HUES6 (cell line): ENCODE results near the gene DUSP10.

ENCODE experiments used
- H3K27ac ChIP-seq: 2 replicates; pipeline ENCODE4 v1.7.0; 2013; ENCODE audit warnings: low read depth, mild to moderate bottlenecking, low read length, inconsistent platforms
- H3K27me3 ChIP-seq: 2 replicates; pipeline ENCODE4 v1.6.1; 2013; ENCODE audit warnings: low read length; ENCODE audit not compliant: control insufficient read depth, insufficient read depth
- H3K36me3 ChIP-seq: 2 replicates; pipeline ENCODE4 v1.6.1; 2013; ENCODE audit warnings: low read length; ENCODE audit not compliant: control insufficient read depth, insufficient read depth
- H3K4me1 ChIP-seq: 2 replicates; pipeline ENCODE4 v1.6.1; 2013; ENCODE audit warnings: low read length; ENCODE audit not compliant: control insufficient read depth, insufficient read depth
- H3K4me3 ChIP-seq: 2 replicates; pipeline ENCODE4 v1.5.1; 2013; ENCODE audit warnings: low read depth, low read length
- H3K9ac ChIP-seq: one replicate; pipeline ENCODE4 v1.6.1; 2013; ENCODE audit warnings: mild to moderate bottlenecking, low read length
- H3K9me3 ChIP-seq: 2 replicates; pipeline ENCODE4 v1.6.1; 2013; ENCODE audit warnings: low read depth, low read length; ENCODE audit not compliant: control insufficient read depth, insufficient read depth

The DUSP10 gene

DNA sequence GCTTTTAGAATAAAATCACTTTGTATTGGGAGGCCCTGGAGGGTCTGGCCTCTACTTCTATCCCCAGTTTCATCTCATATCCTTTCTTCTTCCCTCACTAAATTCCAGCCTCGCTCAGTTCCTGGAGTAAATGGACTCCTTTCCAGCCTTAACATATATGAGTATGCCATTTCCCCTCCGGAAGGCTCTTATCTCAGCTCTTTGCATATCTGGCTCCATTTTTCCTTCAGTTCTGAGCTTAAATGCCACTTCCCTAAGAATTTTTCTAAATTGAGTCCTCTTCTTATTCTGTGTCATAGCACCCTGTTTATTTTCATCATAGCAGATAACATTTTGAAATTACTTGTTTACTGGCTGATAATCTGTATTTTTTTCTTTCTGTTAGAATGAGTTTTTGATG lies 20.2 kb upstream of the DUSP10 start:
- no peaks in the 10 kb centered on the region for H3K9me3 ChIP-seq
- H3K4me1 ChIP-seq, result no peaks in the 10 kb centered on the region
- no peak overlapping the region for H3K27ac ChIP-seq
- no peaks in the 10 kb centered on the region for H3K36me3 ChIP-seq
- no peak overlapping the region for H3K4me3 ChIP-seq
- H3K27me3 ChIP-seq, result no peaks in the 10 kb centered on the region
- no peak overlapping the region for H3K9ac ChIP-seq

DNA sequence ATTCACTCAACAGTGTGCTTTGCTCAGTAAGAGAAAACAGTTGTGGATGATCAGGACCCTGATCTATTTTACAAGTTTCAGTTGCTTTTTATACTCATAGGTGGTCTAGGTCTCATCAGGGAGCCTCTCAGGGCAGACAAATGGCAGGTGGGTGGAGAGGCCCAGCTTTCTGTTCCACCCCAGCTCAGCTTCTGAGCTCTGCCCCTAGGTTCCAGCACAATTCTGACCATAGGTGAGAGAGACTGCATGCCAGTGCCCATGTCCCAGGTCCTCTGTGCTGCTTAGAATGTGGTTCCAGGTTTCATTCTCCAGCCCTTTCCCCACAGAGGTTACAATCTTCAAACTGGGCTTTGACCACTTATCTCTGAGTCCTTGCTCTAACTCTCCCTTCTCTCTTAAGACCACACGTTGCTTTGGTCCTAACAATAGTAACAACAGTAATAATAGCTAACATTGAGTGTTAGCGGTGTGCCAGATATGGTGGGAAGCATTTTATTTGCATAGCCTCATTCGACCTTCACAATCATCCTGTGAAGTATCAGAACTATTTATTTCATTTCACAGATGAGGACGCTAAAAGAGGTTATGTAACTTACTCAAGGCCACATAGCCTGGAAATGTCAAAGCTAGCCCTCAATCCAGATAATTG lies 19.6 kb upstream of the DUSP10 start:
- H3K27ac ChIP-seq, result no peak overlapping the region
- no peaks in the 10 kb centered on the region for H3K4me1 ChIP-seq
- H3K9ac ChIP-seq, result no peak overlapping the region
- H3K36me3 ChIP-seq, result no peaks in the 10 kb centered on the region
- no peak overlapping the region for H3K4me3 ChIP-seq
- no peaks in the 10 kb centered on the region for H3K9me3 ChIP-seq
- H3K27me3 ChIP-seq, result no peaks in the 10 kb centered on the region

DNA sequence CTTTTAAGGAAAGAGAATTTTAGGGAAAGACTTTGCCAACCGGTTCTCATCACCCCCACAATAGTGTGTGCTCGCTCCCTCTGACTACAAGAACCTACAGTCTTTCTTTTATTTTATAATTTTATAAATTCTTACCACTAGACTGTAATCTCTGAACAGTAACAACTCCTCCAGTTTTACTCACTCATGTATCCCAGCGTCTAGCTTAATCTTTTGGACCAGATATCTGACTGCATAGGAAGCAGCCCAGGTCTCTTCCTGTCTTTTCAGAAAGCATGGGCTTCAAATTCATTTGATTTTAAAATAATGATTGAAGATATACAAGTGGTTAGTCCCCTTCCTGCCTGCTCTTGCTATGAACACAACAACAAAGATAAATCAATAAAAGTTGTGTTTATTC lies 19.0 kb upstream of the DUSP10 start:
- no peaks in the 10 kb centered on the region for H3K36me3 ChIP-seq
- H3K9ac ChIP-seq, result no peak overlapping the region
- no peaks in the 10 kb centered on the region for H3K9me3 ChIP-seq
- H3K4me1 ChIP-seq, result no peaks in the 10 kb centered on the region
- no peaks in the 10 kb centered on the region for H3K27me3 ChIP-seq
- H3K27ac ChIP-seq, result no peak overlapping the region
- H3K4me3 ChIP-seq, result no peak overlapping the region

DNA sequence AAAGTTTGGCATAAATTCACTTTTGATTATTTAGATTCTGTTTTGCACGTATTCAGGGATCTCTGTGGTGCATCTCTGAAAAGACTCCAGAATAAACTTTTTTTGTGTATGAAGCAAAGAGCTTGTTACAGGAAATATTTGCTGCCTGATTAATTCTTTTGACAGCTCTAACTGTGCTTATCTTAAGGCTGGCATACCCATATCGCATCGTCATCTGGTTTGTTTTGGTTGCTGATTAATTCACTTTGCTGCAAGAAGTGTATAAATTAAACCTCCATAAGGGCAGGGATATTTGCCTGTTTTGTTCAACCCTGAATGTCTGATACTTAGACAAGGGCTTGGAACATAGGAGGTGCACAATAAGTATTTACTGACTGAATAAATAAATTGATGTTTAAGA lies 17.5 kb upstream of the DUSP10 start:
- Histone ChIP-seq H3K36me3 (no peaks in the 10 kb centered on the region), H3K9ac (no peak overlapping the region), H3K4me1 (no peaks in the 10 kb centered on the region), H3K27me3 (no peaks in the 10 kb centered on the region), H3K27ac (no peak overlapping the region), H3K9me3 (no peaks in the 10 kb centered on the region), H3K4me3 (no peak overlapping the region)

DNA sequence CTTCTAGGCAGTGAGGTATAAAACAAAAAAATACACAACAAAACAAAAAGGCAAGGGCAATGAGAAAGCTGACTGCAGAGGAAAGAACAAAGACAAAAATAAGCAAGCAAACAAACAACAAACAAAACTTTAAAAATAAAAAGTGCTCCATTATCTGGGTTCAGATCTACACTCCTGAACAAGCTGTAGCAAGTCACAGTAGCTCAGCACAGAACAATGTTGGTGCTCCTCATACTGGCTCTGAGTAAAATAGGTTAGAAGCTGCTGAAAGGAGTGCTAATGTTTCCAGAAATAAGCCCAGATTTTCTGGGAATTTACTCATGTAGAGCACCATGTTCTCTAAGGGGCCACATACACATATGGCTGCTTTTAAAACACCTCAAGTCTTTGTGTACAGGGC lies 16.6 kb upstream of the DUSP10 start:
- Histone ChIP-seq H3K4me3 (no peak overlapping the region), H3K4me1 (no peaks in the 10 kb centered on the region), H3K9ac (no peak overlapping the region), H3K36me3 (no peaks in the 10 kb centered on the region), H3K27ac (no peak overlapping the region), H3K27me3 (no peaks in the 10 kb centered on the region), H3K9me3 (no peaks in the 10 kb centered on the region)

DNA sequence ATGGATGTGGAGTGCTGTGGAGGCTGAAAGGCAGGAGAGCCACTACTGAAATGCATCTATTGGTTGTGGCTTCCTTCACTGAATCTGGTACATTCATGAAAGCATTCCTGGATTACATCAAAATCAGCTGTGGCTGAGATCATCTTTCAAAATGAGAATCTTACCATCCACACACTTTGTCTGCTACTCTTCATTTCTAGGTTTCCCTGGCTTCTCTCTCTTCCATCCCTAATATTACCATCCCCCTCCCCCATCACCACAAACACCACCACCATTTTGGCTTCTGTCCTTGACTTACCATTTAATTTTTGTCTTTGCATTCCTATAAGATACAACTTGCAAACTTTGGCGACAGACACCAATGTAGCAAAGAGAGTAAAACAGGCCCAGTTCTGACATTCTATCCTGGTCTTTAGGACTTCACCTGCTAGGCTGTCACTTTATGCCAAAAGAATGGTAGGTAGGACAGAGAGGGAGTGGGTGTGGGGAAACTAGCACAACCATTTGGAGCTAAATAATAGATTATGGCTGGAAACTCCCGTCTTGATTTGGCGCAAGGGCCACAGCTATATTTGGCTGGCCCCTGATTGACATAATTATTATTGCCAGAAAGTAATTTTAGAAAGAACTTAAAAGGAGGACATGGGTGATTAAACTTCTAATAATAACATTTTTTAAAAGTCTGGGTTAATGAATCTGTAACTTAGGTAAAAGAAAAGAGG lies 15.1 kb upstream of the DUSP10 start:
- Histone ChIP-seq H3K27me3 (no peaks in the 10 kb centered on the region), H3K4me1 (no peaks in the 10 kb centered on the region), H3K36me3 (no peaks in the 10 kb centered on the region), H3K9me3 (no peaks in the 10 kb centered on the region), H3K27ac (no peak overlapping the region), H3K4me3 (no peak overlapping the region), H3K9ac (no peak overlapping the region)

DNA sequence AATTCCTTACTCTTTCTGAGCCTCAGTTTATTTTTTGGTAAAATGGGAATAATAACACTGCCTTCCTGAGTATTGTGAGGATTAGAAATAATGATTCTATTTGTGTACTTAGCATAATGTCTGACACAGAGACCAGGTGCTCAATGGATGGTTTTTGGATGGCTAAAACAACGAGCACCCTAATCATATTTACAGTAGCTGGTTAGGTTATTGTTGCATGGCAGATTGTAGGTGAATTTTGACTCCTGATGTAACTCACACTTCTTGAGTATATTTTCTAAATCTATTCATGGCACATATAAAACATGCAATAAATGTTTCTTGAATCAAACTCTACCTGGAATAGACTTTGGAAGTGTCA lies 11.9 kb upstream of the DUSP10 start:
- H3K36me3 ChIP-seq, result no peaks in the 10 kb centered on the region
- H3K27ac ChIP-seq, result no peak overlapping the region
- no peaks in the 10 kb centered on the region for H3K4me1 ChIP-seq
- no peak overlapping the region for H3K9ac ChIP-seq
- H3K27me3 ChIP-seq, result no peaks in the 10 kb centered on the region
- no peaks in the 10 kb centered on the region for H3K9me3 ChIP-seq
- no peak overlapping the region for H3K4me3 ChIP-seq

DNA sequence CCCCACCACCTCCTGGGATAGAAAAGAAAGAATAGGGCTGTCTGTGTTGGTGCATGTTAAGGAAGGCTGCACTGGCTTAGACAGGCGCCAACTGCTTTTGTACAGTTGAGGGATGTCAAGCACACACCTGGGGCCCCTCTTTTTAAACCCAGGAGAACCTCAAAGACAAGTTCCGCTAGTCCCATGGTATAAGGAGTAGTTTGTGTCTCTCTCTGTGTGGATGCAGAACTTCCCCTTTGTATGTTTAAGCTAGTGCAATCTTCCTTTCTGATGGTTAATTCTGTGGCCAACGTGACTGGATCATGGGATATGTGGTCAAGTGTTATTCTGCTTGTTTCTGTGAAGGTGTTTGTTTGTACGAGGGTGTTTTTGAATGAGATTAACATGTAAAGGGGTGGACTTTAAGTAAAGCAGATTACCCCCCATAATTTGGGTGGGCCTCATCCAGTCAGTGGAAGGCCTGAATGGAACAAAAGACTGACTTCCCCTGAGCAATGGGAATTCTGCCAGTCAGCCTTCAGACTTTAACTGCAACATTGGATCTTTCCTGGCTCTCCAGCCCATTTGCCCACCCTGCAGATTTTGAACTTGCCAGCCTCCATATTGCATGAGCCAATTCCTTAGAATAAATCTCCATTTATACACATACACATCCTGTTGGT lies 9.5 kb upstream of the DUSP10 start:
- no peak overlapping the region for H3K4me3 ChIP-seq
- no peak overlapping the region for H3K9ac ChIP-seq
- no peaks in the 10 kb centered on the region for H3K27me3 ChIP-seq
- H3K4me1 ChIP-seq, result no peaks in the 10 kb centered on the region
- H3K9me3 ChIP-seq, result no peaks in the 10 kb centered on the region
- H3K27ac ChIP-seq, result no peak overlapping the region
- no peaks in the 10 kb centered on the region for H3K36me3 ChIP-seq

DNA sequence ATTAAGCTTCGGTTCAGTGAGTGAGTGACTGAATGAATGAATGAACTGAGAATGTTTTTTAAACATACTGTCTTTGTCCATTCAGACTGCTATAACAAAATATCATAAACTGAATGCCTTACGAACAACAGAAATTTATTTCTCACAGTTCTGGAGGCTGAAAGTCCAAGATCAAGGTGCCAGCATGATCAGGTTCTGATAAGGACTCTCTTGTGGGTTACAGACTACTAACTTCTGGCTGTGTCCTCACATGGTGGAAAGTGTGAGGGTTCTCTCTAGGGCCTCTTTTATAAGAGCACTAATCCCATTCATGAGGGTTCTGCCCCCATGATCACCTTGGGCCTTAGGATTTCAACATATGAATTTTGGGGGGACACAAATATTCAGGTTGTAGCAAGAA lies 7.1 kb upstream of the DUSP10 start:
- Histone ChIP-seq H3K4me3 (no peak overlapping the region), H3K9ac (no peak overlapping the region), H3K36me3 (no peaks in the 10 kb centered on the region), H3K9me3 (no peaks in the 10 kb centered on the region), H3K27me3 (no peaks in the 10 kb centered on the region), H3K4me1 (peaks cover 4% of the 10 kb centered on the region; the same call in 1 of the 2 replicates), H3K27ac (no peak overlapping the region)

DNA sequence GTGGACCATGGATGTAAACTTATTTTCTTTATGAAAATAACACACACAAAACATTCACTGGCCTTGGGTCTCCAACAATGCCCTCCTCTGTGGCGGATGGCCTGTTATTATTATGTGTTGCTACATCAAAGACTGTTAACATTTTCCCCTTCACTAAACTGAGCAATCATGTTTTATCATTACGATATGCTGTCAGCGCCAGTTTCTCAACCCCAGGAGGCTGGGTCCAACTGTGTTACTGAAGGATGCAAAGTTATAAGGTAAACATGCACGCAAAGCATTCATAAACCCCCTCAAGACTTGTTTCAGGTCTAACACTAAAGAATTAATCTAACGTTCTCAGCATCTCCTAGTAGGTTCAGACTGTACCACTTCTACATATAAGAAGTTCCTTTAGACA lies 6.0 kb upstream of the DUSP10 start:
- H3K9ac ChIP-seq, result no peak overlapping the region
- H3K27me3 ChIP-seq, result no peaks in the 10 kb centered on the region
- no peak overlapping the region for H3K27ac ChIP-seq

DNA sequence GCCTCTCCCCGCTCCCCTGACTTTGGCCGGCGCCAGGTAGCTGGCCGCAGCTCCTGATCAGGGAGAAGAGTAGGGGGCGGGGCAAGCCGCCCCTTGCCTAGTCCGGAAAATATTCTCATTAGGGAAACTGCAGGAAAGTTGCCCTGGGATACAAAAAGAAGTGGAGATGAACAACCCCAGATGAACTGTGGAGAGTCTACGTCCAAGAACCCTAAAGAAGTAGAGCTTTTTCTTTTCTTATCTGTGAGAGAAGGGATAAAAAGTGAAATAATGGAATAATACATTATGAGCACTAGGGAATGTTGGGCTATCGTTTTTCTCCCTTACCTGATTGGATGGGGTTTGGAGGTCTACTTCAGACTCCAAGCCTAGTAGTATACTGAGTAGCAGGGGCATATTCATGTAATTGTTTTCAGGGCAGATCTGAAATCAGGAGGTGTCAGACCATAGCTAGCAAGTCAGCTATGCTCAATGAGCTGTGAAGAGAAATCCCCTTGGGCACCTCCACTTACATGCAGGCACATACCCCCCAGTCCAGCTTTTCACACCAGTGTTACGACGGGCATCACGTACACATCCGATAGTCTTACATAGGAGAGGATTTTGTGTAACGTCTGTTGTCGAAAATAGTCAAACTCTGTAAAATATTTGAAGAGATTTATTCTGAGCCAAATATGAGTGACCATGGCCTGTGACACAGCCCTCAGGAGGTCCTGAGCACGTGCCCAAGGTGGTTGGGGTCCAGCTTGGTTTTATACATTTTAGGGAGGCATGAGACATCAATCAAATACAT lies 1.7 kb upstream of the DUSP10 start:
- Histone ChIP-seq H3K36me3 (peaks cover 12% of the 10 kb centered on the region), H3K9ac (peak overlapping the region; percentile 84), H3K27me3 (peaks cover 10% of the 10 kb centered on the region; the same call in 1 of the 2 replicates), H3K9me3 (no peaks in the 10 kb centered on the region), H3K4me1 (peaks cover 23% of the 10 kb centered on the region), H3K27ac (peak overlapping the region; percentile 52; the same call in 1 of the 2 replicates), H3K4me3 (peak overlapping the region; percentile 76)

More for the DNA sequence above, 6.0 kb upstream of the DUSP10 start:
- Histone ChIP-seq H3K4me1 (peaks cover 9% of the 10 kb centered on the region), H3K4me3 (no peak overlapping the region), H3K36me3 (no peaks in the 10 kb centered on the region), H3K9me3 (no peaks in the 10 kb centered on the region)
